ENCODE data around the gene LSAMP. TPM values are rescaled to one million over a fixed set of nuclear protein-coding genes. Genes with fewer than 3 reads are reported as not detected.

The LSAMP gene
- total RNA-seq, 1 experiment from 2014 or later: not detected

DNA sequence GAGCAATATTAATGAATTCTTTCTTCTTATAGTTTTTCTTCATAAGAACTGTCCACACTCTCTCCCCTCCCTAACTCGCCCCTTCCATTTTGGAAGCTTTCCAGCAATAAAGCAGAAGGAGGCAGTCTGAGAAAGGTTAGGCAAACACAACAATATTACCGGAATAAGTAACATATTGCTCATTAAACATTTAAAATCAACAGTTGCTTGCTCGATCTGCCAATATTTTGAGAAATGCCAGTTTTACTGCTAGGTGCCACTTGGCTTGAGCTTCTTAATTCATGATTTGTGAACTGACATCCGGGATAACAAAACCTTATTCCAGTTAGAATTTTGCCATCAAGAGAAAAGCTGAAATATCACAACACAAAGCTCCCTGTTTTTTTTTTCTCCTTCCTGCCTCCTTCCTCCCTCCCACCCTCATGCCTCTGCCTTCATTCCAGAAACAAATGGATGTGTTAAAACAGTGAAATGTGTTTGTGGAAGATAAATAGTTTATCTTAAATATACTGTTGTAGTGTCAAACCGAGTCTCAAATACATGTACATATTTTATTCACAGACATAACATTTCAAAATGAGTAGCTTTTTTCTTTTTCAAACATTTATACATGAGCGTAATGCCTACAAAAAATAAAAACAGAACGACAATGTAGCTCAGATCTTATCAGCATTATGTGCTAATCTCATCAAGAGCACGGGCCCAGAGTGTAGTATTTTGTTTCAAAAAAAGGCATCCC, 568.2 kb downstream of the LSAMP start:
- POLR2A ChIA-PET: no interaction called here
- intact Hi-C loops (cut with micrococcal nuclease; ENCODE audit: unreplicated experiment): no loop called here

DNA sequence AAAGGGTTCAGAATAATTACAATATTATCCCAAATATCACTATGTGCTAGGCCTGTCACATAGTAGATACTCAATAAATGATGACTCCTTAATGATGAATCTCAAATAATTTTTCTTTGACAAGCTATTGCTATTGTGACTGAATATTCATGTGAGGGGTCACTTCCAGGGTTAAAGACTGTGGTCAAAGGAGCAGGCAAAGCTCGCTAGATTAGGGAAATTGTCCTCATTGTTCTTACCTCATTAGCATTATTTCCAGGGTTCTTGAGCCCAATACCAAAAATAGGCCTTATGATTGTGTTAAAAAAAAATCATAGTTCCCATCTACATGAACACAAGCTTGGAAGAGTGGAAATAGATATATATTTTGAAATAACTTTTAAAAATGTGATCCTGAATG, 569.8 kb downstream of the LSAMP start:
- no peaks in the 10 kb centered on the region for H3K4me1 ChIP-seq
- H3K9me3 ChIP-seq: no peaks in the 10 kb centered on the region
- peaks cover 13% of the 10 kb centered on the region for H3K27me3 Mint-ChIP-seq (ENCODE audit: insufficient read depth, unreplicated experiment)
- H3K36me3 ChIP-seq (ENCODE audit: control insufficient read depth, insufficient read depth, low read length): no peaks in the 10 kb centered on the region
- no peaks in the 10 kb centered on the region for H3K27me3 ChIP-seq (replicated peaks; ENCODE audit: control insufficient read depth, insufficient read depth, low read length)
- BruUV-seq (replicated peaks): no TSS peak
- POLR2A ChIA-PET: no interaction called here
- no peaks in the 10 kb centered on the region for H3K9me3 Mint-ChIP-seq (ENCODE audit: unreplicated experiment)
- no peak for DNase-seq
- CTCF ChIA-PET: no interaction called here
- no peak overlapping the region for H3K4me3 ChIP-seq (ENCODE audit: low read depth, low read length)
- no peaks in the 10 kb centered on the region for H3K4me1 Mint-ChIP-seq (ENCODE audit: low read depth, unreplicated experiment)
- no peak overlapping the region for H3K27ac Mint-ChIP-seq (ENCODE audit: unreplicated experiment)
- no peak for TF ChIP-seq CTCF (IDR thresholded peaks at IDR 0.05; ENCODE audit: insufficient read depth in 1 of 2, low read depth in 1 of 2, low read length in 1 of 2, severe bottlenecking in 1 of 2, unreplicated experiment in 1 of 2)
- intact Hi-C loops (cut with micrococcal nuclease; ENCODE audit: unreplicated experiment): no loop called here
- no peaks in the 10 kb centered on the region for H3K36me3 Mint-ChIP-seq (ENCODE audit: insufficient read depth, unreplicated experiment)
- H3K4me3 Mint-ChIP-seq (ENCODE audit: unreplicated experiment): no peak overlapping the region

More for the DNA sequence above, 568.2 kb downstream of the LSAMP start:
- H3K9me3 ChIP-seq: no peaks in the 10 kb centered on the region
- no peaks in the 10 kb centered on the region for H3K27me3 ChIP-seq (replicated peaks; ENCODE audit: control insufficient read depth, insufficient read depth, low read length)
- TF ChIP-seq CTCF (IDR thresholded peaks at IDR 0.05; ENCODE audit: insufficient read depth in 1 of 2, low read depth in 1 of 2, low read length in 1 of 2, severe bottlenecking in 1 of 2, unreplicated experiment in 1 of 2): no peak
- H3K4me1 Mint-ChIP-seq (ENCODE audit: low read depth, unreplicated experiment): no peaks in the 10 kb centered on the region
- no peak overlapping the region for H3K4me3 ChIP-seq (ENCODE audit: low read depth, low read length)
- H3K36me3 Mint-ChIP-seq (ENCODE audit: insufficient read depth, unreplicated experiment): no peaks in the 10 kb centered on the region
- H3K4me3 Mint-ChIP-seq (ENCODE audit: unreplicated experiment): no peak overlapping the region
- DNase-seq: no peak
- CTCF ChIA-PET: no interaction called here
- H3K9me3 Mint-ChIP-seq (ENCODE audit: unreplicated experiment): no peaks in the 10 kb centered on the region
- H3K27ac Mint-ChIP-seq (ENCODE audit: unreplicated experiment): no peak overlapping the region
- H3K27me3 Mint-ChIP-seq (ENCODE audit: insufficient read depth, unreplicated experiment): peaks cover 13% of the 10 kb centered on the region
- H3K4me1 ChIP-seq: no peaks in the 10 kb centered on the region
- no TSS peak for BruUV-seq (replicated peaks)
- H3K36me3 ChIP-seq (ENCODE audit: control insufficient read depth, insufficient read depth, low read length): no peaks in the 10 kb centered on the region

GRCh38 chr3:115871735-115872134, 573.6 kb downstream of the LSAMP start:
- no peaks in the 10 kb centered on the region for H3K9me3 Mint-ChIP-seq (ENCODE audit: unreplicated experiment)
- POLR2A ChIA-PET: no interaction called here
- H3K27me3 ChIP-seq (replicated peaks; ENCODE audit: control insufficient read depth, insufficient read depth, low read length): no peaks in the 10 kb centered on the region

More at GRCh38 chr3:115871735-115872134, 573.6 kb downstream of the LSAMP start:
- H3K9me3 ChIP-seq: no peaks in the 10 kb centered on the region
- no peak overlapping the region for H3K4me3 Mint-ChIP-seq (ENCODE audit: unreplicated experiment)
- BruUV-seq (replicated peaks): no TSS peak
- H3K27me3 Mint-ChIP-seq (ENCODE audit: insufficient read depth, unreplicated experiment): peaks cover 13% of the 10 kb centered on the region
- CTCF ChIA-PET: no interaction called here
- no peaks in the 10 kb centered on the region for H3K36me3 Mint-ChIP-seq (ENCODE audit: insufficient read depth, unreplicated experiment)
- intact Hi-C loops (cut with micrococcal nuclease; ENCODE audit: unreplicated experiment): no loop called here
- DNase-seq: no peak
- no peak for TF ChIP-seq CTCF (IDR thresholded peaks at IDR 0.05; ENCODE audit: insufficient read depth in 1 of 2, low read depth in 1 of 2, low read length in 1 of 2, severe bottlenecking in 1 of 2, unreplicated experiment in 1 of 2)
- H3K4me1 ChIP-seq: no peaks in the 10 kb centered on the region
- H3K4me1 Mint-ChIP-seq (ENCODE audit: low read depth, unreplicated experiment): no peaks in the 10 kb centered on the region
- H3K4me3 ChIP-seq (ENCODE audit: low read depth, low read length): no peak overlapping the region
- no peaks in the 10 kb centered on the region for H3K36me3 ChIP-seq (ENCODE audit: control insufficient read depth, insufficient read depth, low read length)
- no peak overlapping the region for H3K27ac Mint-ChIP-seq (ENCODE audit: unreplicated experiment)

Data from Caco-2 (cell line).